Stimulated activated effector memory CD8-positive, alpha-beta T cell treated with anti-CD3 and anti-CD28 coated beads, Interleukin-12 subunit alpha, Interleukin-12 subunit beta, amount 100 ng/mL, for 72 hours (primary cell): ENCODE results near the gene SNX12.

Source experiments
- ATAC-seq: fragments of 150-1000 bp; cut with Tn5 transposase; 2 replicates; pipeline ENCODE4 v1.10.0; 2021
- DNase-seq, 2 donors: peaks; one replicate each; pipeline ENCODE4 v3.0.0; 2021 to 2022; ENCODE audit warnings: low spot score in 2 of 2
- H3K27ac Mint-ChIP-seq: one replicate; pipeline ENCODE4 v1.8.0; 2022; ENCODE audit warnings: mild to moderate bottlenecking, mixed read lengths
- H3K36me3 Mint-ChIP-seq: one replicate; pipeline ENCODE4 v1.8.0; 2022; ENCODE audit warnings: mild to moderate bottlenecking, mixed read lengths
- H3K4me1 Mint-ChIP-seq: one replicate; pipeline ENCODE4 v1.8.0; 2022; ENCODE audit warnings: mixed read lengths
- H3K4me3 Mint-ChIP-seq: one replicate; pipeline ENCODE4 v1.8.0; 2022; ENCODE audit warnings: mild to moderate bottlenecking, mixed read lengths
- H3K9me3 Mint-ChIP-seq: one replicate; pipeline ENCODE4 v1.8.0; 2022; ENCODE audit warnings: mixed read lengths

The SNX12 gene

GRCh38 chrX:71098951-71099506, 30.9 kb upstream of the SNX12 start:
- Mint-ChIP-seq H3K36me3 (peaks cover 35% of the 10 kb centered on the region), H3K4me1 (peaks cover 64% of the 10 kb centered on the region), H3K9me3 (no peaks in the 10 kb centered on the region), H3K27ac (peak overlapping the region; percentile 63), H3K4me3 (no peak overlapping the region)
- ATAC-seq (no peak), DNase-seq (no peak)

GRCh38 chrX:71098302-71098701, 30.2 kb upstream of the SNX12 start:
- Mint-ChIP-seq H3K27ac (peak overlapping the region; percentile 48), H3K36me3 (peaks cover 32% of the 10 kb centered on the region), H3K9me3 (no peaks in the 10 kb centered on the region), H3K4me3 (peak overlapping the region; percentile 90), H3K4me1 (peaks cover 57% of the 10 kb centered on the region)
- DNase-seq (peak in 1 of 2 donors; percentile 69), ATAC-seq (peak; percentile 64)

- H3K36me3 Mint-ChIP-seq = peaks cover 19% of the 10 kb centered on the region
- H3K4me1 Mint-ChIP-seq = peaks cover 46% of the 10 kb centered on the region
- H3K4me3 Mint-ChIP-seq = peak overlapping the region; percentile 90
- DNase-seq (no peak), ATAC-seq (no peak)
- no peaks in the 10 kb centered on the region for H3K9me3 Mint-ChIP-seq
- H3K27ac Mint-ChIP-seq = peak overlapping the region; percentile 94
Observed at GRCh38 chrX:71096760-71097032, 28.6 kb upstream of the SNX12 start.

GRCh38 chrX:71095981-71096759, 28.0 kb upstream of the SNX12 start:
- Mint-ChIP-seq H3K4me1 (peaks cover 41% of the 10 kb centered on the region), H3K27ac (peak overlapping the region; percentile 94), H3K36me3 (peaks cover 14% of the 10 kb centered on the region), H3K4me3 (peak overlapping the region; percentile 90), H3K9me3 (no peaks in the 10 kb centered on the region)
- ATAC-seq = peak; percentile 55
- DNase-seq = no peak

GRCh38 chrX:71095555-71095980, 27.4 kb upstream of the SNX12 start, which contains the start of gene FOXO4:
Gene FOXO4, plus strand, starts transcription at chrX:71095851. Its CDS starts 678 bp downstream, at chrX:71096529.
- peak; percentile 69 to 87 for DNase-seq
- peak within 1 kb of the TSS; percentile 90 for H3K4me3 Mint-ChIP-seq
- peaks cover 35% of the 10 kb centered on the region for H3K4me1 Mint-ChIP-seq
- peaks cover 8% of the 10 kb centered on the region for H3K36me3 Mint-ChIP-seq
- peak within 1 kb of the TSS; percentile 94 for H3K27ac Mint-ChIP-seq
- no peaks in the 10 kb centered on the region for H3K9me3 Mint-ChIP-seq
- ATAC-seq = peak; percentile 92

GRCh38 chrX:71095033-71095432, 26.9 kb upstream of the SNX12 start:
- peak overlapping the region; percentile 90 for H3K4me3 Mint-ChIP-seq
- H3K27ac Mint-ChIP-seq = peak overlapping the region; percentile 94
- ATAC-seq (no peak), DNase-seq (no peak)
- peaks cover 32% of the 10 kb centered on the region for H3K4me1 Mint-ChIP-seq
- H3K9me3 Mint-ChIP-seq = no peaks in the 10 kb centered on the region
- H3K36me3 Mint-ChIP-seq = peaks cover 5% of the 10 kb centered on the region

GRCh38 chrX:71091263-71091662, 23.1 kb upstream of the SNX12 start:
- ATAC-seq (no peak), DNase-seq (no peak)
- no peak overlapping the region for H3K27ac Mint-ChIP-seq
- H3K4me1 Mint-ChIP-seq = peaks cover 9% of the 10 kb centered on the region
- H3K36me3 Mint-ChIP-seq = peaks cover 5% of the 10 kb centered on the region
- no peak overlapping the region for H3K4me3 Mint-ChIP-seq
- no peaks in the 10 kb centered on the region for H3K9me3 Mint-ChIP-seq

- DNase-seq (no peak), ATAC-seq (no peak)
- Mint-ChIP-seq H3K4me3 (no peak overlapping the region), H3K27ac (no peak overlapping the region), H3K9me3 (no peaks in the 10 kb centered on the region), H3K4me1 (no peaks in the 10 kb centered on the region), H3K36me3 (no peaks in the 10 kb centered on the region)
Observed at GRCh38 chrX:71085900-71086299, 17.8 kb upstream of the SNX12 start.

GRCh38 chrX:71082822-71083221, 14.7 kb upstream of the SNX12 start:
- no peaks in the 10 kb centered on the region for H3K4me1 Mint-ChIP-seq
- H3K27ac Mint-ChIP-seq = no peak overlapping the region
- no peaks in the 10 kb centered on the region for H3K9me3 Mint-ChIP-seq
- H3K4me3 Mint-ChIP-seq = no peak overlapping the region
- DNase-seq (no peak), ATAC-seq (no peak)
- no peaks in the 10 kb centered on the region for H3K36me3 Mint-ChIP-seq

GRCh38 chrX:71082124-71082647, 14.1 kb upstream of the SNX12 start:
- no peak for DNase-seq
- no peaks in the 10 kb centered on the region for H3K9me3 Mint-ChIP-seq
- H3K36me3 Mint-ChIP-seq = no peaks in the 10 kb centered on the region
- ATAC-seq = no peak
- no peak overlapping the region for H3K4me3 Mint-ChIP-seq
- no peaks in the 10 kb centered on the region for H3K4me1 Mint-ChIP-seq
- no peak overlapping the region for H3K27ac Mint-ChIP-seq

GRCh38 chrX:71081330-71082123, 13.4 kb upstream of the SNX12 start:
- peak; percentile 45 for ATAC-seq
- no peak overlapping the region for H3K4me3 Mint-ChIP-seq

GRCh38 chrX:71070531-71070930, 2.4 kb upstream of the SNX12 start:
- no peak for DNase-seq
- Mint-ChIP-seq H3K9me3 (no peaks in the 10 kb centered on the region), H3K4me3 (no peak overlapping the region), H3K4me1 (peaks cover 5% of the 10 kb centered on the region), H3K36me3 (peaks cover 14% of the 10 kb centered on the region), H3K27ac (no peak overlapping the region)
- ATAC-seq = no peak

More at GRCh38 chrX:71081330-71082123, 13.4 kb upstream of the SNX12 start:
- Mint-ChIP-seq H3K27ac (no peak overlapping the region), H3K9me3 (no peaks in the 10 kb centered on the region), H3K36me3 (no peaks in the 10 kb centered on the region), H3K4me1 (no peaks in the 10 kb centered on the region)
- DNase-seq = no peak

- Mint-ChIP-seq H3K4me3 (peak overlapping the region; percentile 94), H3K4me1 (peaks cover 12% of the 10 kb centered on the region), H3K9me3 (no peaks in the 10 kb centered on the region), H3K36me3 (peaks cover 34% of the 10 kb centered on the region), H3K27ac (peak overlapping the region; percentile 94)
- ATAC-seq (no peak), DNase-seq (peak in 1 of 2 donors; percentile 48)
Observed at GRCh38 chrX:71067712-71068043, 456 bp downstream of the SNX12 start.

GRCh38 chrX:71067089-71067488, 1.0 kb downstream of the SNX12 start:
- peak overlapping the region; percentile 94 for H3K27ac Mint-ChIP-seq
- H3K4me1 Mint-ChIP-seq = peaks cover 12% of the 10 kb centered on the region
- H3K4me3 Mint-ChIP-seq = peak overlapping the region; percentile 94
- H3K36me3 Mint-ChIP-seq = peaks cover 40% of the 10 kb centered on the region
- DNase-seq = no peak
- no peak for ATAC-seq
- no peaks in the 10 kb centered on the region for H3K9me3 Mint-ChIP-seq

GRCh38 chrX:71060127-71060526, 8.0 kb downstream of the SNX12 start:
- Mint-ChIP-seq H3K9me3 (no peaks in the 10 kb centered on the region), H3K4me3 (no peak overlapping the region), H3K36me3 (peaks cover 82% of the 10 kb centered on the region), H3K4me1 (peaks cover 43% of the 10 kb centered on the region), H3K27ac (peak overlapping the region; percentile 71)
- no peak for ATAC-seq
- DNase-seq = no peak
